Central memory CD4-positive, alpha-beta T cell (primary cell): ENCODE measurements around the gene CALCR.
"Not testable (repeated sequence)": the region's sequence is repeated elsewhere in the genome, so short reads cannot be mapped to it uniquely, and the experiment has no call there.

Experiments
- DNase-seq: peaks from one replicate; pipeline ENCODE4 v3.0.0; 2022

The CALCR gene

GRCh38 chr7:93559639-93560491 lies 14.7 kb downstream of the CALCR start:
- no peak for DNase-seq

- no peak for DNase-seq
Measured at GRCh38 chr7:93558705-93559614, 15.6 kb downstream of the CALCR start.

GRCh38 chr7:93551931-93552330 lies 22.6 kb downstream of the CALCR start:
- no peak for DNase-seq

GRCh38 chr7:93551063-93551895 lies 23.2 kb downstream of the CALCR start:
- no peak for DNase-seq

- no peak for DNase-seq
Measured at GRCh38 chr7:93547716-93548115, 26.8 kb downstream of the CALCR start.

GRCh38 chr7:93544691-93545090 lies 29.8 kb downstream of the CALCR start:
- DNase-seq = no peak

- DNase-seq = no peak
Measured at GRCh38 chr7:93538061-93538460, 36.5 kb downstream of the CALCR start.

GRCh38 chr7:93535616-93536015 lies 38.9 kb downstream of the CALCR start:
- DNase-seq = no peak

GRCh38 chr7:93530701-93531100 lies 43.8 kb downstream of the CALCR start:
- DNase-seq = no peak

- DNase-seq = no peak
Measured at GRCh38 chr7:93516834-93517233, 57.7 kb downstream of the CALCR start.

GRCh38 chr7:93515144-93515543 lies 59.4 kb downstream of the CALCR start:
- no peak for DNase-seq

GRCh38 chr7:93509303-93509702 lies 65.2 kb downstream of the CALCR start:
- DNase-seq = no peak

GRCh38 chr7:93503088-93503487 lies 71.4 kb downstream of the CALCR start:
- DNase-seq = no peak

- DNase-seq = not testable (repeated sequence)
Measured at GRCh38 chr7:93491860-93492259, 82.7 kb downstream of the CALCR start.

- no peak for DNase-seq
Measured at GRCh38 chr7:93476491-93477344, 97.8 kb downstream of the CALCR start.

- no peak for DNase-seq
Measured at GRCh38 chr7:93475811-93476210, 98.7 kb downstream of the CALCR start.

- DNase-seq = no peak
Measured at GRCh38 chr7:93471456-93471855, 103.1 kb downstream of the CALCR start.

GRCh38 chr7:93463764-93464163 lies 110.8 kb downstream of the CALCR start:
- DNase-seq = no peak

GRCh38 chr7:93461350-93461749 lies 113.2 kb downstream of the CALCR start:
- no peak for DNase-seq

GRCh38 chr7:93453262-93453661 lies 121.3 kb downstream of the CALCR start:
- DNase-seq = no peak

- no peak for DNase-seq
Measured at GRCh38 chr7:93448176-93448575, 126.3 kb downstream of the CALCR start.

GRCh38 chr7:93447509-93447908 lies 127.0 kb downstream of the CALCR start:
- DNase-seq = no peak
